Inflammatory macrophage treated with lipopolysaccharide for 1 hour (primary cell): ENCODE measurements around the gene MARCHF11.

Experiments
- DNase-seq, 2 donors: peaks; one replicate each; pipeline ENCODE4 v3.0.0-alpha.2; 2020 to 2022

MARCHF11 gene

GRCh38 chr5:16131878-16132277 lies 47.7 kb downstream of the MARCHF11 start:
- DNase-seq: no peak

GRCh38 chr5:16128944-16129343 lies 50.6 kb downstream of the MARCHF11 start:
- no peak for DNase-seq

- DNase-seq: no peak
These were observed 51.6 kb downstream of the MARCHF11 start for GRCh38 chr5:16127865-16128544.

- DNase-seq: no peak
These were observed 59.0 kb downstream of the MARCHF11 start for GRCh38 chr5:16120579-16120978.

- no peak for DNase-seq
These were observed 59.8 kb downstream of the MARCHF11 start for GRCh38 chr5:16119790-16120189.

- DNase-seq: no peak
These were observed 64.5 kb downstream of the MARCHF11 start for GRCh38 chr5:16115140-16115539.

GRCh38 chr5:16108418-16108817 lies 71.2 kb downstream of the MARCHF11 start:
- no peak for DNase-seq

- no peak for DNase-seq
These were observed 74.6 kb downstream of the MARCHF11 start for GRCh38 chr5:16104961-16105360.

- no peak for DNase-seq
These were observed 84.0 kb downstream of the MARCHF11 start for GRCh38 chr5:16095612-16096011.

GRCh38 chr5:16090270-16090669 lies 89.3 kb downstream of the MARCHF11 start:
- no peak for DNase-seq

GRCh38 chr5:16082982-16083381 lies 96.6 kb downstream of the MARCHF11 start:
- no peak for DNase-seq

- DNase-seq: no peak
These were observed 97.5 kb downstream of the MARCHF11 start for GRCh38 chr5:16082053-16082452.

- no peak for DNase-seq
These were observed 98.1 kb downstream of the MARCHF11 start for GRCh38 chr5:16081376-16081955.

- DNase-seq: no peak
These were observed 102.9 kb downstream of the MARCHF11 start for GRCh38 chr5:16076657-16077056.

- no peak for DNase-seq
These were observed 105.2 kb downstream of the MARCHF11 start for GRCh38 chr5:16074358-16074757.

GRCh38 chr5:16072616-16073015 lies 107.0 kb downstream of the MARCHF11 start:
- DNase-seq: no peak

- DNase-seq: no peak
These were observed 112.2 kb downstream of the MARCHF11 start for GRCh38 chr5:16067415-16067814.

- no peak for DNase-seq
These were observed 112.8 kb downstream of the MARCHF11 start for GRCh38 chr5:16066810-16067209.

- DNase-seq: no peak
These were observed 113.3 kb downstream of the MARCHF11 start for GRCh38 chr5:16066320-16066719.

GRCh38 chr5:16065831-16066230 lies 113.8 kb downstream of the MARCHF11 start:
- DNase-seq: no peak

- DNase-seq: no peak
These were observed 115.3 kb downstream of the MARCHF11 start for GRCh38 chr5:16064135-16064893.

- DNase-seq: no peak
These were observed 118.4 kb downstream of the MARCHF11 start for GRCh38 chr5:16061163-16061562.

- DNase-seq: no peak
These were observed 122.3 kb downstream of the MARCHF11 start for GRCh38 chr5:16057277-16057676.

GRCh38 chr5:16051246-16051755 lies 128.3 kb downstream of the MARCHF11 start:
- DNase-seq: no peak
